ENCODE data around the gene CFAP410.

DNA sequence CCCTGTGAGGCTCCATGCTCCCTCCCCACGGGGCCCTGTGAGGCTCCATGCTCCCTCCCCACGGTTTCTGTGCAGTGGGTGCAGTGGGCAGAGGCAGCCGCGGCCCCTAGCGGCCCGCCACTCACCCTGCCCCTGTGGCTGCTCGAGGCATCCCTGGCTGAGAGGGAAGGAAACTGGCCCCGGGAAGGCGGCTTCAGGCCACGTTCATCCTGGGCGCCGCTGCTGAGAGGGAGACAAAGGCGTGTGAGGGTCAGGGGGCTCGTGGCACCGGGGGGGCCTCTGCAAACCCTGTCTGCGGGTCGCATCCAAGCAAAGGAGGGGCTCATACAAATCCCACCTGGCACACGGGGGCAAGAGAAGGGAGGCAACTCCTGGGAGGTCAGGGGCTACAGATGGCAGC, 8.5 kb downstream of the CFAP410 start:
- TF ChIP-seq, protein P1, sequence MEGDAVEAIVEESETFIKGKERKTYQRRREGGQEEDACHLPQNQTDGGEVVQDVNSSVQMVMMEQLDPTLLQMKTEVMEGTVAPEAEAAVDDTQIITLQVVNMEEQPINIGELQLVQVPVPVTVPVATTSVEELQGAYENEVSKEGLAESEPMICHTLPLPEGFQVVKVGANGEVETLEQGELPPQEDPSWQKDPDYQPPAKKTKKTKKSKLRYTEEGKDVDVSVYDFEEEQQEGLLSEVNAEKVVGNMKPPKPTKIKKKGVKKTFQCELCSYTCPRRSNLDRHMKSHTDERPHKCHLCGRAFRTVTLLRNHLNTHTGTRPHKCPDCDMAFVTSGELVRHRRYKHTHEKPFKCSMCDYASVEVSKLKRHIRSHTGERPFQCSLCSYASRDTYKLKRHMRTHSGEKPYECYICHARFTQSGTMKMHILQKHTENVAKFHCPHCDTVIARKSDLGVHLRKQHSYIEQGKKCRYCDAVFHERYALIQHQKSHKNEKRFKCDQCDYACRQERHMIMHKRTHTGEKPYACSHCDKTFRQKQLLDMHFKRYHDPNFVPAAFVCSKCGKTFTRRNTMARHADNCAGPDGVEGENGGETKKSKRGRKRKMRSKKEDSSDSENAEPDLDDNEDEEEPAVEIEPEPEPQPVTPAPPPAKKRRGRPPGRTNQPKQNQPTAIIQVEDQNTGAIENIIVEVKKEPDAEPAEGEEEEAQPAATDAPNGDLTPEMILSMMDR (IDR thresholded peaks at IDR 0.05) = no peak
- TF ChIP-seq, protein P2, sequence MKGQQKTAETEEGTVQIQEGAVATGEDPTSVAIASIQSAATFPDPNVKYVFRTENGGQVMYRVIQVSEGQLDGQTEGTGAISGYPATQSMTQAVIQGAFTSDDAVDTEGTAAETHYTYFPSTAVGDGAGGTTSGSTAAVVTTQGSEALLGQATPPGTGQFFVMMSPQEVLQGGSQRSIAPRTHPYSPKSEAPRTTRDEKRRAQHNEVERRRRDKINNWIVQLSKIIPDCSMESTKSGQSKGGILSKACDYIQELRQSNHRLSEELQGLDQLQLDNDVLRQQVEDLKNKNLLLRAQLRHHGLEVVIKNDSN (IDR thresholded peaks at IDR 0.05; ENCODE audit: borderline replicate concordance, low read depth) = no peak
- TF ChIP-seq NFIC (IDR thresholded peaks at IDR 0.05; ENCODE audit: borderline replicate concordance) (no peak), POLR2AphosphoS5 (IDR thresholded peaks at IDR 0.05; ENCODE audit: low read depth, low read length) (no peak), YY1 (IDR thresholded peaks at IDR 0.05; ENCODE audit: low read depth) (no peak), CHD2 (IDR thresholded peaks at IDR 0.05; ENCODE audit: low read length, partially characterized antibody) (no peak), IRF3 (IDR thresholded peaks at IDR 0.05; ENCODE audit: low read depth, low read length) (no peak), PBX3 (IDR thresholded peaks at IDR 0.05) (no peak), TAF1 (IDR thresholded peaks at IDR 0.05; ENCODE audit: borderline replicate concordance, low read depth, low read length) (no peak), GABPA (IDR thresholded peaks at IDR 0.05; ENCODE audit: low read depth) (no peak)
- TF ChIP-seq, protein P3, sequence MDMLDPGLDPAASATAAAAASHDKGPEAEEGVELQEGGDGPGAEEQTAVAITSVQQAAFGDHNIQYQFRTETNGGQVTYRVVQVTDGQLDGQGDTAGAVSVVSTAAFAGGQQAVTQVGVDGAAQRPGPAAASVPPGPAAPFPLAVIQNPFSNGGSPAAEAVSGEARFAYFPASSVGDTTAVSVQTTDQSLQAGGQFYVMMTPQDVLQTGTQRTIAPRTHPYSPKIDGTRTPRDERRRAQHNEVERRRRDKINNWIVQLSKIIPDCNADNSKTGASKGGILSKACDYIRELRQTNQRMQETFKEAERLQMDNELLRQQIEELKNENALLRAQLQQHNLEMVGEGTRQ (IDR thresholded peaks at IDR 0.05; ENCODE audit: borderline replicate concordance, low read depth, low read length) = no peak
- TF ChIP-seq, protein P4, sequence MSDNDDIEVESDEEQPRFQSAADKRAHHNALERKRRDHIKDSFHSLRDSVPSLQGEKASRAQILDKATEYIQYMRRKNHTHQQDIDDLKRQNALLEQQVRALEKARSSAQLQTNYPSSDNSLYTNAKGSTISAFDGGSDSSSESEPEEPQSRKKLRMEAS (IDR thresholded peaks at IDR 0.05; ENCODE audit: low read depth) = no peak
